ENCODE data around the gene RPL22. TPM values are rescaled to one million over a fixed set of nuclear protein-coding genes. Genes with fewer than 3 reads are reported as not detected.

RPL22 gene
- total RNA-seq, 2 donors from 2014 or later, result 437 to 506 TPM

- peak overlapping the region; percentile 96 for H3K27ac Mint-ChIP-seq
- ATAC-seq (replicated peaks), result no peak
- peaks cover 60% of the 10 kb centered on the region for H3K36me3 Mint-ChIP-seq (ENCODE audit: low read depth)
- H3K4me3 Mint-ChIP-seq, result peak overlapping the region; percentile 96
- H3K9me3 Mint-ChIP-seq, result no peaks in the 10 kb centered on the region
- peaks cover 24% of the 10 kb centered on the region for H3K4me1 Mint-ChIP-seq
- no peaks in the 10 kb centered on the region for H3K27me3 Mint-ChIP-seq
Measured at GRCh38 chr1:6197746-6198427, 1.5 kb downstream of the RPL22 start.

GRCh38 chr1:6191968-6192367 is 7.4 kb downstream of the RPL22 start:
- H3K36me3 Mint-ChIP-seq (ENCODE audit: low read depth), result peaks cover 97% of the 10 kb centered on the region
- H3K4me3 Mint-ChIP-seq, result no peak overlapping the region
- peaks cover 20% of the 10 kb centered on the region for H3K4me1 Mint-ChIP-seq
- no peak overlapping the region for H3K27ac Mint-ChIP-seq
- no peaks in the 10 kb centered on the region for H3K9me3 Mint-ChIP-seq
- no peak for ATAC-seq (replicated peaks)
- H3K27me3 Mint-ChIP-seq, result no peaks in the 10 kb centered on the region

GRCh38 chr1:6188466-6188865 is 10.9 kb downstream of the RPL22 start:
- peaks cover 89% of the 10 kb centered on the region for H3K36me3 Mint-ChIP-seq (ENCODE audit: low read depth)
- H3K9me3 Mint-ChIP-seq, result no peaks in the 10 kb centered on the region
- H3K27me3 Mint-ChIP-seq, result no peaks in the 10 kb centered on the region
- H3K4me3 Mint-ChIP-seq, result no peak overlapping the region
- H3K27ac Mint-ChIP-seq, result no peak overlapping the region
- H3K4me1 Mint-ChIP-seq, result peaks cover 16% of the 10 kb centered on the region
- ATAC-seq (replicated peaks), result no peak

GRCh38 chr1:6185635-6186382 is 13.6 kb downstream of the RPL22 start:
- H3K27me3 Mint-ChIP-seq, result peaks cover 9% of the 10 kb centered on the region
- peaks cover 25% of the 10 kb centered on the region for H3K4me1 Mint-ChIP-seq
- H3K4me3 Mint-ChIP-seq, result peak overlapping the region; percentile 9
- H3K27ac Mint-ChIP-seq, result no peak overlapping the region
- peaks cover 74% of the 10 kb centered on the region for H3K36me3 Mint-ChIP-seq (ENCODE audit: low read depth)
- peak; percentile 34 for ATAC-seq (replicated peaks)
- no peaks in the 10 kb centered on the region for H3K9me3 Mint-ChIP-seq

GRCh38 chr1:6185151-6185550 is 14.2 kb downstream of the RPL22 start:
- H3K4me3 Mint-ChIP-seq, result no peak overlapping the region
- no peaks in the 10 kb centered on the region for H3K9me3 Mint-ChIP-seq
- ATAC-seq (replicated peaks), result no peak
- peaks cover 9% of the 10 kb centered on the region for H3K27me3 Mint-ChIP-seq
- peaks cover 24% of the 10 kb centered on the region for H3K4me1 Mint-ChIP-seq
- no peak overlapping the region for H3K27ac Mint-ChIP-seq
- H3K36me3 Mint-ChIP-seq (ENCODE audit: low read depth), result peaks cover 68% of the 10 kb centered on the region

GRCh38 chr1:6184083-6184783 is 15.2 kb downstream of the RPL22 start:
- Mint-ChIP-seq H3K4me3 (no peak overlapping the region), H3K4me1 (peaks cover 19% of the 10 kb centered on the region), H3K27ac (no peak overlapping the region), H3K9me3 (no peaks in the 10 kb centered on the region), H3K36me3 (ENCODE audit: low read depth) (peaks cover 59% of the 10 kb centered on the region), H3K27me3 (peaks cover 9% of the 10 kb centered on the region)
- no peak for ATAC-seq (replicated peaks)

- peaks cover 52% of the 10 kb centered on the region for H3K36me3 Mint-ChIP-seq (ENCODE audit: low read depth)
- peaks cover 14% of the 10 kb centered on the region for H3K4me1 Mint-ChIP-seq
- H3K27ac Mint-ChIP-seq, result no peak overlapping the region
- H3K27me3 Mint-ChIP-seq, result peaks cover 13% of the 10 kb centered on the region
- ATAC-seq (replicated peaks), result no peak
- H3K9me3 Mint-ChIP-seq, result no peaks in the 10 kb centered on the region
- H3K4me3 Mint-ChIP-seq, result no peak overlapping the region
Measured at GRCh38 chr1:6183520-6183989, 15.8 kb downstream of the RPL22 start.

GRCh38 chr1:6181347-6181770 is 18.0 kb downstream of the RPL22 start:
- Mint-ChIP-seq H3K4me1 (peaks cover 14% of the 10 kb centered on the region), H3K27ac (no peak overlapping the region), H3K9me3 (no peaks in the 10 kb centered on the region), H3K27me3 (peaks cover 28% of the 10 kb centered on the region), H3K4me3 (peak overlapping the region; percentile 40), H3K36me3 (ENCODE audit: low read depth) (peaks cover 30% of the 10 kb centered on the region)
- ATAC-seq (replicated peaks), result no peak

- no peak for ATAC-seq (replicated peaks)
- peaks cover 25% of the 10 kb centered on the region for H3K36me3 Mint-ChIP-seq (ENCODE audit: low read depth)
- H3K4me3 Mint-ChIP-seq, result peak overlapping the region; percentile 40
- H3K9me3 Mint-ChIP-seq, result no peaks in the 10 kb centered on the region
- H3K27me3 Mint-ChIP-seq, result peaks cover 28% of the 10 kb centered on the region
- no peak overlapping the region for H3K27ac Mint-ChIP-seq
- H3K4me1 Mint-ChIP-seq, result peaks cover 11% of the 10 kb centered on the region
Measured at GRCh38 chr1:6180707-6181311, 18.6 kb downstream of the RPL22 start.

- peak within 1 kb of the TSS; percentile 55 for H3K4me3 Mint-ChIP-seq
- H3K27ac Mint-ChIP-seq, result no peak within 1 kb of the TSS
- no peak for ATAC-seq (replicated peaks)
- peaks cover 9% of the 10 kb centered on the region for H3K4me1 Mint-ChIP-seq
- H3K36me3 Mint-ChIP-seq (ENCODE audit: low read depth), result peaks cover 21% of the 10 kb centered on the region
- H3K9me3 Mint-ChIP-seq, result no peaks in the 10 kb centered on the region
- peaks cover 28% of the 10 kb centered on the region for H3K27me3 Mint-ChIP-seq
Measured at GRCh38 chr1:6180268-6180706, 19.1 kb downstream of the RPL22 start, which contains the start of gene CHD5. CHD5 (minus strand) TSS chr1:6180321; CDS start chr1:6180023, 298 bp downstream.

- Mint-ChIP-seq H3K27me3 (peaks cover 28% of the 10 kb centered on the region), H3K4me1 (peaks cover 9% of the 10 kb centered on the region), H3K36me3 (ENCODE audit: low read depth) (peaks cover 15% of the 10 kb centered on the region), H3K4me3 (no peak overlapping the region), H3K27ac (no peak overlapping the region), H3K9me3 (no peaks in the 10 kb centered on the region)
- ATAC-seq (replicated peaks), result no peak
Measured at GRCh38 chr1:6179564-6180175, 19.7 kb downstream of the RPL22 start.

- Mint-ChIP-seq H3K4me1 (peaks cover 9% of the 10 kb centered on the region), H3K36me3 (ENCODE audit: low read depth) (peaks cover 9% of the 10 kb centered on the region), H3K27me3 (peaks cover 28% of the 10 kb centered on the region), H3K27ac (no peak overlapping the region), H3K4me3 (peak overlapping the region; percentile 55), H3K9me3 (no peaks in the 10 kb centered on the region)
- ATAC-seq (replicated peaks), result no peak
Measured at GRCh38 chr1:6178751-6179563, 20.4 kb downstream of the RPL22 start.

GRCh38 chr1:6177681-6178380 is 21.6 kb downstream of the RPL22 start:
- peaks cover 28% of the 10 kb centered on the region for H3K27me3 Mint-ChIP-seq
- H3K27ac Mint-ChIP-seq, result no peak overlapping the region
- no peak overlapping the region for H3K4me3 Mint-ChIP-seq
- no peak for ATAC-seq (replicated peaks)
- H3K36me3 Mint-ChIP-seq (ENCODE audit: low read depth), result peaks cover 9% of the 10 kb centered on the region
- H3K9me3 Mint-ChIP-seq, result no peaks in the 10 kb centered on the region
- peaks cover 9% of the 10 kb centered on the region for H3K4me1 Mint-ChIP-seq

All from activated T-helper 17 cell treated with anti-CD3 and anti-CD28 coated beads, Interleukin-2, amount 50 U/mL, for 72 hours (primary cell).